ENCODE results near the gene DNAJB13. TPM values are rescaled to one million over a fixed set of nuclear protein-coding genes. Genes with fewer than 3 reads are reported as not detected.

Gene DNAJB13
- polyA plus RNA-seq, 1 donor from 2014 or later = not detected

DNA sequence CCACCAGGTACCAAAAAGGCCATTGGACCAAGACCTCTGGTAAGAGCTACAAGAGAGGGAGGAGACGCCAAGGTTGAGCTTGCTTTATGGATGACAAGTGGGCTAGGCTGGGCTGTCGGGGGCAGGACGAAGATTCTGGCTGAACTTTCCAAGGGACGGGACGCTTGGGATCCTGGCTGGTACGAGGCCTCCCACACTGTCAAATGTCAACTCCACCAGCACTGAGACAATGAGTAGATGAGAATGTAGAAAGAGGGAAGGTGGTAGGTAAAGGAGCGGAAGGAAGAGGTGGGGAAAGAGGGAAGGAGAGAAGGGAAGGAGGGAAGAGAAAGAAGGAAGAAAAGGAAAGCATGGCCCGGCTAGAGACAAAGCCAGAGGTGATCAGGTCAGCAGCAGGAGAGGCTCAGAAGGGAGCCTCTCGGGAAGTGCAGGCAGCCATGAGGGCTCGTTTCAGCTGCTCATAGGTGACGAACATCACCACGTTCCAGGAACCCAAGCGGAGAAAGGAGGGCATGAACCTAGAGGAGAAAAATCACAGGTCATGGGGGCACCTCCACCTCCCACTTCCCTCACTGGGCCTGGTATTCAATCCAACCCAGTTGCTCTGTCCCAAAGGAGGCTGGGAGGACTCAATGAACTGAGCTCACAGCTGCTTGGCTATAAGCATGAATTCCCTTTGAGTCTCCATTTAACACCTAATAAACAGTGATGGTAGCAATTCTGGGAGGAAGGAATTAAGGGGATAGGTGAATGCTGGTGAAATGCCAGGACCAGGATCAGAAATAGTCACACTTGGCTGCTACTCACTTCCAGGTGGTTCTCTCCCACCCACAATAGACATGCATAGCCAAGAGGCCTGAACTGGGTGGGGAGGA, 24.0 kb downstream of the DNAJB13 start:
- Histone ChIP-seq H3K27ac (ENCODE audit: low read length) (no peak overlapping the region), H3K4me3 (ENCODE audit: low read length) (no peak overlapping the region), H3K27me3 (ENCODE audit: insufficient read depth, low read depth, low read length) (no peaks in the 10 kb centered on the region), H3K36me3 (ENCODE audit: insufficient read depth, low read length) (no peaks in the 10 kb centered on the region), H3K9ac (ENCODE audit: low read length) (no peak overlapping the region), H3K9me3 (ENCODE audit: low read length) (no peaks in the 10 kb centered on the region), H3K9me2 (ENCODE audit: insufficient read depth, low read length) (no peaks in the 10 kb centered on the region), H4K20me1 (ENCODE audit: insufficient read depth) (no peaks in the 10 kb centered on the region), H3K4me2 (ENCODE audit: low read length) (no peak overlapping the region), H3F3A (ENCODE audit: insufficient read depth, low read length, poor library complexity, severe bottlenecking) (no peaks in the 10 kb centered on the region), H2AFZ (ENCODE audit: low read depth, low read length) (no peak overlapping the region), H3K79me2 (replicated peaks; ENCODE audit: insufficient read depth, low read length) (no peaks in the 10 kb centered on the region)
- TF ChIP-seq EP300 (conservative IDR thresholded peaks at IDR 0.05; ENCODE audit: poor library complexity, severe bottlenecking) (no peak), TAF1 (IDR thresholded peaks at IDR 0.05; ENCODE audit: low read depth) (no peak), MXI1 (conservative IDR thresholded peaks at IDR 0.05; ENCODE audit: poor library complexity, severe bottlenecking) (no peak), POLR2AphosphoS5 (IDR thresholded peaks at IDR 0.05) (no peak)
- TF ChIP-seq, protein P1, sequence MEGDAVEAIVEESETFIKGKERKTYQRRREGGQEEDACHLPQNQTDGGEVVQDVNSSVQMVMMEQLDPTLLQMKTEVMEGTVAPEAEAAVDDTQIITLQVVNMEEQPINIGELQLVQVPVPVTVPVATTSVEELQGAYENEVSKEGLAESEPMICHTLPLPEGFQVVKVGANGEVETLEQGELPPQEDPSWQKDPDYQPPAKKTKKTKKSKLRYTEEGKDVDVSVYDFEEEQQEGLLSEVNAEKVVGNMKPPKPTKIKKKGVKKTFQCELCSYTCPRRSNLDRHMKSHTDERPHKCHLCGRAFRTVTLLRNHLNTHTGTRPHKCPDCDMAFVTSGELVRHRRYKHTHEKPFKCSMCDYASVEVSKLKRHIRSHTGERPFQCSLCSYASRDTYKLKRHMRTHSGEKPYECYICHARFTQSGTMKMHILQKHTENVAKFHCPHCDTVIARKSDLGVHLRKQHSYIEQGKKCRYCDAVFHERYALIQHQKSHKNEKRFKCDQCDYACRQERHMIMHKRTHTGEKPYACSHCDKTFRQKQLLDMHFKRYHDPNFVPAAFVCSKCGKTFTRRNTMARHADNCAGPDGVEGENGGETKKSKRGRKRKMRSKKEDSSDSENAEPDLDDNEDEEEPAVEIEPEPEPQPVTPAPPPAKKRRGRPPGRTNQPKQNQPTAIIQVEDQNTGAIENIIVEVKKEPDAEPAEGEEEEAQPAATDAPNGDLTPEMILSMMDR (IDR thresholded peaks at IDR 0.05; ENCODE audit: poor library complexity, severe bottlenecking) = no peak
- TF ChIP-seq, protein P2, sequence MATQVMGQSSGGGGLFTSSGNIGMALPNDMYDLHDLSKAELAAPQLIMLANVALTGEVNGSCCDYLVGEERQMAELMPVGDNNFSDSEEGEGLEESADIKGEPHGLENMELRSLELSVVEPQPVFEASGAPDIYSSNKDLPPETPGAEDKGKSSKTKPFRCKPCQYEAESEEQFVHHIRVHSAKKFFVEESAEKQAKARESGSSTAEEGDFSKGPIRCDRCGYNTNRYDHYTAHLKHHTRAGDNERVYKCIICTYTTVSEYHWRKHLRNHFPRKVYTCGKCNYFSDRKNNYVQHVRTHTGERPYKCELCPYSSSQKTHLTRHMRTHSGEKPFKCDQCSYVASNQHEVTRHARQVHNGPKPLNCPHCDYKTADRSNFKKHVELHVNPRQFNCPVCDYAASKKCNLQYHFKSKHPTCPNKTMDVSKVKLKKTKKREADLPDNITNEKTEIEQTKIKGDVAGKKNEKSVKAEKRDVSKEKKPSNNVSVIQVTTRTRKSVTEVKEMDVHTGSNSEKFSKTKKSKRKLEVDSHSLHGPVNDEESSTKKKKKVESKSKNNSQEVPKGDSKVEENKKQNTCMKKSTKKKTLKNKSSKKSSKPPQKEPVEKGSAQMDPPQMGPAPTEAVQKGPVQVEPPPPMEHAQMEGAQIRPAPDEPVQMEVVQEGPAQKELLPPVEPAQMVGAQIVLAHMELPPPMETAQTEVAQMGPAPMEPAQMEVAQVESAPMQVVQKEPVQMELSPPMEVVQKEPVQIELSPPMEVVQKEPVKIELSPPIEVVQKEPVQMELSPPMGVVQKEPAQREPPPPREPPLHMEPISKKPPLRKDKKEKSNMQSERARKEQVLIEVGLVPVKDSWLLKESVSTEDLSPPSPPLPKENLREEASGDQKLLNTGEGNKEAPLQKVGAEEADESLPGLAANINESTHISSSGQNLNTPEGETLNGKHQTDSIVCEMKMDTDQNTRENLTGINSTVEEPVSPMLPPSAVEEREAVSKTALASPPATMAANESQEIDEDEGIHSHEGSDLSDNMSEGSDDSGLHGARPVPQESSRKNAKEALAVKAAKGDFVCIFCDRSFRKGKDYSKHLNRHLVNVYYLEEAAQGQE (IDR thresholded peaks at IDR 0.05; ENCODE audit: borderline replicate concordance) = no peak

DNA sequence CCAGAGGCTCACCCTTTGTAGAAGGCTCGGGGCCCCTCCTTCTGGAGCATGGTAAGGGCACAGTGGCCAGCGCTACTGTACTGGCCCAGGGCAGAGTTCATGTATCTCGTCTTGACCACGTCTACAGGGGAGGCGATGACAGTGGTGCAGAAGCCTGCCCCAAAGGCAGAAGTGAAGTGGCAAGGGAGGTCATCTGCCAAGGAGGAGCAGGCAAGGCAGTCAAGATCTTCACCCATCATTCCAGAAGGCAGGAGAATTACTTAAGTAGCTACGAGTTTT, 24.6 kb downstream of the DNAJB13 start:
- Histone ChIP-seq H4K20me1 (ENCODE audit: insufficient read depth) (no peaks in the 10 kb centered on the region), H3K4me2 (ENCODE audit: low read length) (no peak overlapping the region), H3K9me3 (ENCODE audit: low read length) (no peaks in the 10 kb centered on the region), H3K27me3 (ENCODE audit: insufficient read depth, low read depth, low read length) (no peaks in the 10 kb centered on the region), H3K4me3 (ENCODE audit: low read length) (no peak overlapping the region), H3F3A (ENCODE audit: insufficient read depth, low read length, poor library complexity, severe bottlenecking) (no peaks in the 10 kb centered on the region), H3K27ac (ENCODE audit: low read length) (no peak overlapping the region), H3K36me3 (ENCODE audit: insufficient read depth, low read length) (no peaks in the 10 kb centered on the region), H3K79me2 (replicated peaks; ENCODE audit: insufficient read depth, low read length) (no peaks in the 10 kb centered on the region), H3K9ac (ENCODE audit: low read length) (no peak overlapping the region), H3K9me2 (ENCODE audit: insufficient read depth, low read length) (no peaks in the 10 kb centered on the region), H2AFZ (ENCODE audit: low read depth, low read length) (no peak overlapping the region)
- TF ChIP-seq, protein P1 (IDR thresholded peaks at IDR 0.05; ENCODE audit: poor library complexity, severe bottlenecking) = no peak
- TF ChIP-seq, protein P2 (IDR thresholded peaks at IDR 0.05; ENCODE audit: borderline replicate concordance) = no peak
- TF ChIP-seq SMC3 (conservative IDR thresholded peaks at IDR 0.05; ENCODE audit: poor library complexity) = no peak
- no peak for TF ChIP-seq EP300 (conservative IDR thresholded peaks at IDR 0.05; ENCODE audit: poor library complexity, severe bottlenecking)
- TF ChIP-seq POLR2AphosphoS5 (IDR thresholded peaks at IDR 0.05) = no peak
- no peak for TF ChIP-seq RAD21 (conservative IDR thresholded peaks at IDR 0.05)
- TF ChIP-seq TAF1 (IDR thresholded peaks at IDR 0.05; ENCODE audit: low read depth) = no peak
- no peak for TF ChIP-seq EZH2 (IDR thresholded peaks at IDR 0.05; ENCODE audit: borderline replicate concordance, insufficient read depth, low read length, poor library complexity, severe bottlenecking)
- TF ChIP-seq MXI1 (conservative IDR thresholded peaks at IDR 0.05; ENCODE audit: poor library complexity, severe bottlenecking) = no peak
